DMS53 (cell line): ENCODE results near the gene MAML3.

Experiments
- DNase-seq: peaks from one replicate; lab custom pipeline; 2025; lab: John Stamatoyannopoulos, UW

MAML3 gene

GRCh38 chr4:139899346-139899745 lies 254.6 kb downstream of the MAML3 start:
- no peak for DNase-seq

- no peak for DNase-seq
Observed at GRCh38 chr4:139898293-139898692, 255.7 kb downstream of the MAML3 start.

- DNase-seq, result no peak
Observed at GRCh38 chr4:139896091-139896604, 257.8 kb downstream of the MAML3 start.

GRCh38 chr4:139893801-139894200 lies 260.2 kb downstream of the MAML3 start:
- DNase-seq, result no peak

GRCh38 chr4:139892973-139893736 lies 260.8 kb downstream of the MAML3 start:
- no peak for DNase-seq

GRCh38 chr4:139890816-139891215 lies 263.2 kb downstream of the MAML3 start:
- DNase-seq, result no peak

- DNase-seq, result no peak
Observed at GRCh38 chr4:139889901-139890300, 264.1 kb downstream of the MAML3 start.

GRCh38 chr4:139889264-139889663 lies 264.7 kb downstream of the MAML3 start:
- DNase-seq, result no peak

- peak; percentile 36 for DNase-seq
Observed at GRCh38 chr4:139887962-139888735, 265.8 kb downstream of the MAML3 start.

GRCh38 chr4:139887376-139887802 lies 266.6 kb downstream of the MAML3 start:
- peak; percentile 24 for DNase-seq

- no peak for DNase-seq
Observed at GRCh38 chr4:139886798-139887197, 267.2 kb downstream of the MAML3 start.

- no peak for DNase-seq
Observed at GRCh38 chr4:139884438-139884837, 269.5 kb downstream of the MAML3 start.

GRCh38 chr4:139880841-139881240 lies 273.1 kb downstream of the MAML3 start:
- no peak for DNase-seq

- DNase-seq, result no peak
Observed at GRCh38 chr4:139878050-139878449, 275.9 kb downstream of the MAML3 start.

GRCh38 chr4:139876337-139876941 lies 277.5 kb downstream of the MAML3 start:
- DNase-seq, result no peak

GRCh38 chr4:139875411-139875825 lies 278.6 kb downstream of the MAML3 start:
- no peak for DNase-seq

GRCh38 chr4:139873111-139873860 lies 280.7 kb downstream of the MAML3 start:
- DNase-seq, result no peak

GRCh38 chr4:139872274-139872673 lies 281.7 kb downstream of the MAML3 start:
- DNase-seq, result peak; percentile 31

- DNase-seq, result no peak
Observed at GRCh38 chr4:139869810-139870209, 284.2 kb downstream of the MAML3 start.

- DNase-seq, result no peak
Observed at GRCh38 chr4:139866276-139866962, 287.6 kb downstream of the MAML3 start.

GRCh38 chr4:139865537-139865936 lies 288.4 kb downstream of the MAML3 start:
- DNase-seq, result no peak
